ACC112 (cell line): ENCODE measurements around the gene CAMKMT.

Experiments
- H2AFZ ChIP-seq: fragments of 200-600 bp; sonication (generic); one replicate; pipeline ENCODE4 v1.6.0; 2017; ENCODE audit warnings: antibody characterized with exemption, low read length; ENCODE audit not compliant: unreplicated experiment
- H3K27ac ChIP-seq: fragments of 200-600 bp; sonication (generic); 2 replicates; pipeline ENCODE4 v1.5.1; 2014; ENCODE audit warnings: low read depth, mild to moderate bottlenecking, antibody characterized with exemption, low read length, moderate library complexity
- H3K27me3 ChIP-seq: fragments of 200-600 bp; sonication (generic); 2 replicates; pipeline ENCODE4 v1.6.1; 2014; ENCODE audit warnings: mild to moderate bottlenecking, antibody characterized with exemption, low read length, moderate library complexity, mixed read lengths; ENCODE audit not compliant: insufficient read depth
- H3K36me3 ChIP-seq: fragments of 200-600 bp; sonication (generic); 2 replicates; pipeline ENCODE4 v1.6.1; 2016; ENCODE audit warnings: mild to moderate bottlenecking, antibody characterized with exemption, low read length, moderate library complexity, mixed read lengths; ENCODE audit not compliant: insufficient read depth
- H3K4me1 ChIP-seq: fragments of 200-600 bp; sonication (generic); one replicate; pipeline ENCODE4 v1.6.1; 2016; ENCODE audit warnings: low read length, mixed read lengths; ENCODE audit not compliant: insufficient read depth, unreplicated experiment, control insufficient read depth
- H3K4me3 ChIP-seq: fragments of 200-600 bp; sonication (generic); 2 replicates; pipeline ENCODE4 v1.5.1; 2014; ENCODE audit warnings: mild to moderate bottlenecking, low read depth, low read length
- H3K79me2 ChIP-seq: fragments of 200-600 bp; sonication (generic); one replicate; pipeline ENCODE4 v1.6.0; 2016; ENCODE audit warnings: low read length; ENCODE audit not compliant: control insufficient read depth, unreplicated experiment, insufficient read depth

CAMKMT gene

GRCh38 chr2:44778671-44779476 is 417.1 kb downstream of the CAMKMT start:
- H2AFZ ChIP-seq, result no peak overlapping the region
- H3K79me2 ChIP-seq, result no peaks in the 10 kb centered on the region
- peaks cover 30% of the 10 kb centered on the region; the same call in 1 of the 2 replicates for H3K27me3 ChIP-seq
- H3K27ac ChIP-seq, result no peak overlapping the region
- H3K4me1 ChIP-seq, result peaks cover 3% of the 10 kb centered on the region
- no peak overlapping the region for H3K4me3 ChIP-seq
- no peaks in the 10 kb centered on the region for H3K36me3 ChIP-seq

GRCh38 chr2:44779793-44780192 is 418.0 kb downstream of the CAMKMT start:
- H3K36me3 ChIP-seq, result no peaks in the 10 kb centered on the region
- H3K27ac ChIP-seq, result no peak overlapping the region
- no peak overlapping the region for H3K4me3 ChIP-seq
- H2AFZ ChIP-seq, result no peak overlapping the region
- H3K27me3 ChIP-seq, result peaks cover 30% of the 10 kb centered on the region; the same call in 1 of the 2 replicates
- H3K4me1 ChIP-seq, result peaks cover 3% of the 10 kb centered on the region
- H3K79me2 ChIP-seq, result no peaks in the 10 kb centered on the region

GRCh38 chr2:44780406-44780805 is 418.7 kb downstream of the CAMKMT start:
- H3K36me3 ChIP-seq, result no peaks in the 10 kb centered on the region
- H2AFZ ChIP-seq, result no peak overlapping the region
- no peaks in the 10 kb centered on the region for H3K79me2 ChIP-seq
- H3K4me3 ChIP-seq, result no peak overlapping the region
- no peak overlapping the region for H3K27ac ChIP-seq
- peaks cover 30% of the 10 kb centered on the region; the same call in 1 of the 2 replicates for H3K27me3 ChIP-seq
- H3K4me1 ChIP-seq, result peaks cover 3% of the 10 kb centered on the region

GRCh38 chr2:44785433-44785832 is 423.7 kb downstream of the CAMKMT start:
- Histone ChIP-seq H3K36me3 (no peaks in the 10 kb centered on the region), H3K27ac (no peak overlapping the region), H3K27me3 (peaks cover 44% of the 10 kb centered on the region), H3K4me1 (no peaks in the 10 kb centered on the region), H3K79me2 (no peaks in the 10 kb centered on the region), H3K4me3 (no peak overlapping the region), H2AFZ (no peak overlapping the region)

- H3K79me2 ChIP-seq, result no peaks in the 10 kb centered on the region
- H3K4me3 ChIP-seq, result no peak overlapping the region
- H3K27ac ChIP-seq, result no peak overlapping the region
These were observed 424.5 kb downstream of the CAMKMT start for GRCh38 chr2:44786045-44786816.

GRCh38 chr2:44786817-44787214 is 425.1 kb downstream of the CAMKMT start:
- no peak overlapping the region for H3K27ac ChIP-seq
- no peaks in the 10 kb centered on the region for H3K4me1 ChIP-seq
- no peak overlapping the region for H2AFZ ChIP-seq
- no peaks in the 10 kb centered on the region for H3K36me3 ChIP-seq
- H3K27me3 ChIP-seq, result peaks cover 45% of the 10 kb centered on the region
- H3K4me3 ChIP-seq, result no peak overlapping the region
- no peaks in the 10 kb centered on the region for H3K79me2 ChIP-seq

More at GRCh38 chr2:44786045-44786816, 424.5 kb downstream of the CAMKMT start:
- Histone ChIP-seq H3K4me1 (no peaks in the 10 kb centered on the region), H3K27me3 (peaks cover 44% of the 10 kb centered on the region), H3K36me3 (no peaks in the 10 kb centered on the region), H2AFZ (no peak overlapping the region)

- Histone ChIP-seq H3K4me3 (no peak overlapping the region), H2AFZ (no peak overlapping the region), H3K4me1 (no peaks in the 10 kb centered on the region), H3K79me2 (no peaks in the 10 kb centered on the region), H3K27ac (no peak overlapping the region), H3K27me3 (peaks cover 49% of the 10 kb centered on the region), H3K36me3 (no peaks in the 10 kb centered on the region)
These were observed 425.9 kb downstream of the CAMKMT start for GRCh38 chr2:44787663-44788062.

GRCh38 chr2:44789446-44789845 is 427.7 kb downstream of the CAMKMT start:
- Histone ChIP-seq H3K79me2 (no peaks in the 10 kb centered on the region), H3K4me1 (no peaks in the 10 kb centered on the region), H3K36me3 (no peaks in the 10 kb centered on the region), H3K4me3 (no peak overlapping the region), H3K27me3 (peaks cover 53% of the 10 kb centered on the region), H2AFZ (no peak overlapping the region), H3K27ac (no peak overlapping the region)

GRCh38 chr2:44789971-44790721 is 428.4 kb downstream of the CAMKMT start:
- no peak overlapping the region for H3K27ac ChIP-seq
- no peak overlapping the region for H3K4me3 ChIP-seq
- no peak overlapping the region for H2AFZ ChIP-seq
- peaks cover 53% of the 10 kb centered on the region for H3K27me3 ChIP-seq
- no peaks in the 10 kb centered on the region for H3K4me1 ChIP-seq
- H3K36me3 ChIP-seq, result no peaks in the 10 kb centered on the region
- no peaks in the 10 kb centered on the region for H3K79me2 ChIP-seq

- H3K27me3 ChIP-seq, result peaks cover 72% of the 10 kb centered on the region
- no peak overlapping the region for H3K4me3 ChIP-seq
- no peak overlapping the region for H2AFZ ChIP-seq
- no peaks in the 10 kb centered on the region for H3K36me3 ChIP-seq
- H3K4me1 ChIP-seq, result no peaks in the 10 kb centered on the region
- H3K79me2 ChIP-seq, result no peaks in the 10 kb centered on the region
- H3K27ac ChIP-seq, result no peak overlapping the region
These were observed 431.6 kb downstream of the CAMKMT start for GRCh38 chr2:44793322-44793870.
